Gastroesophageal sphincter (tissue), 4 donors: ENCODE results near the gene UGT1A10. TPM values are rescaled to one million over a fixed set of nuclear protein-coding genes. Genes with fewer than 3 reads are reported as not detected.

Source experiments
- ATAC-seq: fragments of 150-250 bp; one replicate; pipeline ENCODE4 v1.9.1; 2016; ENCODE audit warnings: mild to moderate bottlenecking, moderate library complexity
- H3K27ac ChIP-seq, 4 donors: fragments of 200-600 bp; sonication (generic) in 3 of 4; 1 replicate in 3 of 4; 2 replicates in 1 of 4; pipeline ENCODE4 v1.5.1; 2016 to 2019
- H3K27me3 ChIP-seq: fragments of 200-600 bp; sonication (generic); one replicate; pipeline ENCODE4 v1.5.1; 2019
- H3K36me3 ChIP-seq, 2 donors: fragments of 200-600 bp; sonication (generic); one replicate each; pipeline ENCODE4 v1.5.1; 2019; ENCODE audit warnings: control low read depth in 1 of 2
- H3K4me1 ChIP-seq, 3 donors: fragments of 200-600 bp; sonication (generic); 1 replicate in 2 of 3; 2 replicates in 1 of 3; pipeline ENCODE4 v1.5.1; 2016 to 2019; ENCODE audit warnings: control low read depth in 2 of 3
- H3K4me3 ChIP-seq, 2 donors: fragments of 200-600 bp; sonication (generic); one replicate each; pipeline ENCODE4 v1.5.1; 2019; ENCODE audit warnings: mild to moderate bottlenecking in 1 of 2, moderate library complexity in 1 of 2
- H3K9me3 ChIP-seq, 3 donors: fragments of 200-600 bp; sonication (generic); one replicate each; pipeline ENCODE4 v1.5.1; 2017 to 2019; ENCODE audit warnings: control low read depth in 2 of 3
- EP300 ChIP-seq: sonication (generic); formaldehyde crosslinking; IDR thresholded peaks from one replicate; pipeline ENCODE4 v1.6.1; 2017; ENCODE audit warnings: antibody characterized with exemption, mild to moderate bottlenecking
- POLR2A ChIP-seq, 2 donors: fragments of 450-650 bp; IDR thresholded peaks; one replicate each; pipeline ENCODE4 v1.6.1; 2017; ENCODE audit warnings: antibody characterized with exemption in 2 of 2, mild to moderate bottlenecking in 2 of 2, moderate library complexity in 1 of 2
- POLR2AphosphoS5 ChIP-seq: sonication (generic); formaldehyde crosslinking; IDR thresholded peaks from one replicate; pipeline ENCODE4 v1.6.1; 2017; ENCODE audit warnings: antibody characterized with exemption
- WGBS, 2 donors: methylation state at CpG; one replicate each; pipeline ENCODE4 v1.1.5; 2018; ENCODE audit warnings: low coverage in 1 of 2; 5-methylcytosine and 5-hydroxymethylcytosine counted together
- total RNA-seq, 4 donors: library from RNA; depleted of rRNA; stranded (reverse); fragments of >200 nt; gene quantifications; one replicate each; pipeline ENCODE4 v1.1.0, GENCODE V29; 2016
- TF ChIP-seq, protein P1 (sequence below), 4 experiments: fragments of 200-600 bp in 2 of 4; fragments of 450-650 bp in 2 of 4; sonication (generic) in 1 of 4; IDR thresholded peaks; one replicate each; pipeline ENCODE4 v1.5.1; 2017 to 2019; ENCODE audit warnings: antibody characterized with exemption in 4 of 4, mild to moderate bottlenecking in 2 of 4, moderate library complexity in 2 of 4

UGT1A10 gene
- total RNA-seq, 4 donors from 2014 or later: 0.16 to 1.0 TPM; not detected in 2

DNA sequence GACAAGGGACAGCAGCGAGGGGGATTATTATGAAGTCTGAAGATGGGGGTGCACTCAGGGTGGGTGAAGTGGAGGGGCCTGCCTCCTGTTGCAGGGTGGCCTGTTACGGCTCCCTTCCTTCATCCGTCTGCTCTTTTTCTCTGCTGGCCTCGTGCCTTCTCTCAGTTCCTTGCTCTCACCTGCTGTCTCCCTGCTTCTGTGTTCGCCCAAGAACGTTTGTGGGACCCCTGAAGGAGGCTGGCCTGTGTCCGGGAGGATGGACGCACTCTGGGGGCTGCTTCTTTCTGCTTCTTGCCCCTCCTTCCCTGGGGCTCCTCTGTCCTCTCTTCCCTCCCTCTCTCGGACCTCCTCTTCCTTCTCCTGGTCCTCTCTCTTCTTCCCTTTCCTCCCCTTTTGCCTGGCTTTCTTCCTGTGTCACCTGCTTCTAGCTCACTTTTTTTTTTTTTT is 155.7 kb downstream of the UGT1A10 start:
- 67 to 77% methylated on average over 8 to 9 of the region's 9 CpGs for WGBS, 2 donors
- Histone ChIP-seq H3K4me3 (no peak overlapping the region), H3K9me3 (no peaks in the 10 kb centered on the region), H3K27ac (no peak overlapping the region), H3K4me1 (no peaks in the 10 kb centered on the region), H3K27me3 (no peaks in the 10 kb centered on the region), H3K36me3 (no peaks in the 10 kb centered on the region)
- ATAC-seq: no peak
- TF ChIP-seq, protein P1, sequence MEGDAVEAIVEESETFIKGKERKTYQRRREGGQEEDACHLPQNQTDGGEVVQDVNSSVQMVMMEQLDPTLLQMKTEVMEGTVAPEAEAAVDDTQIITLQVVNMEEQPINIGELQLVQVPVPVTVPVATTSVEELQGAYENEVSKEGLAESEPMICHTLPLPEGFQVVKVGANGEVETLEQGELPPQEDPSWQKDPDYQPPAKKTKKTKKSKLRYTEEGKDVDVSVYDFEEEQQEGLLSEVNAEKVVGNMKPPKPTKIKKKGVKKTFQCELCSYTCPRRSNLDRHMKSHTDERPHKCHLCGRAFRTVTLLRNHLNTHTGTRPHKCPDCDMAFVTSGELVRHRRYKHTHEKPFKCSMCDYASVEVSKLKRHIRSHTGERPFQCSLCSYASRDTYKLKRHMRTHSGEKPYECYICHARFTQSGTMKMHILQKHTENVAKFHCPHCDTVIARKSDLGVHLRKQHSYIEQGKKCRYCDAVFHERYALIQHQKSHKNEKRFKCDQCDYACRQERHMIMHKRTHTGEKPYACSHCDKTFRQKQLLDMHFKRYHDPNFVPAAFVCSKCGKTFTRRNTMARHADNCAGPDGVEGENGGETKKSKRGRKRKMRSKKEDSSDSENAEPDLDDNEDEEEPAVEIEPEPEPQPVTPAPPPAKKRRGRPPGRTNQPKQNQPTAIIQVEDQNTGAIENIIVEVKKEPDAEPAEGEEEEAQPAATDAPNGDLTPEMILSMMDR (IDR thresholded peaks at IDR 0.05): no peak
- TF ChIP-seq POLR2A (IDR thresholded peaks at IDR 0.05) (no peak), POLR2AphosphoS5 (no peak), EP300 (no peak)

DNA sequence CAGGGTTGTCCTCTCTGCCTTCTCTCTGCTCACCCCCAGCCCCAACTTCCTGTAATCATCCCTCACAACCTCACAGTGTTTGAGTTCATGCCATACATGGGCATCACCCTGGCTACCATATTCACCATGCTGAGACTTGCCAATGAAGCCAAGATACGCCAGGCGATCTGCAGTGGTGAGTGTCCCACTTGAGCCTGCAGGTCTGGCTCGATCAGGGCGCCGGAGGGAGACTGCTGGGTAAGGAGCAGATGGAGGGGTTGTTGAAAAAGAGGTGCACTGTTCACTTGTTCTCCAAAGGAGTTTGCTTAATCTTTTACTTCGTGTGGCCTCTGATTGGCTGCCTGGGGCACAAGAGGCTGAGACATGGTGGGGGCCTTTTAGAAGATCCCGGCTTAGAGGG is 156.5 kb downstream of the UGT1A10 start:
- 85 to 89% methylated on average over 2 to 3 of the region's 7 CpGs for WGBS, 2 donors
- Histone ChIP-seq H3K9me3 (no peaks in the 10 kb centered on the region), H3K27ac (no peak overlapping the region), H3K36me3 (no peaks in the 10 kb centered on the region), H3K4me1 (no peaks in the 10 kb centered on the region), H3K4me3 (no peak overlapping the region), H3K27me3 (no peaks in the 10 kb centered on the region)
- no peak for ATAC-seq
- TF ChIP-seq POLR2AphosphoS5 (no peak), POLR2A (IDR thresholded peaks at IDR 0.05) (no peak), EP300 (no peak)
- TF ChIP-seq, protein P1 (IDR thresholded peaks at IDR 0.05): no peak

DNA sequence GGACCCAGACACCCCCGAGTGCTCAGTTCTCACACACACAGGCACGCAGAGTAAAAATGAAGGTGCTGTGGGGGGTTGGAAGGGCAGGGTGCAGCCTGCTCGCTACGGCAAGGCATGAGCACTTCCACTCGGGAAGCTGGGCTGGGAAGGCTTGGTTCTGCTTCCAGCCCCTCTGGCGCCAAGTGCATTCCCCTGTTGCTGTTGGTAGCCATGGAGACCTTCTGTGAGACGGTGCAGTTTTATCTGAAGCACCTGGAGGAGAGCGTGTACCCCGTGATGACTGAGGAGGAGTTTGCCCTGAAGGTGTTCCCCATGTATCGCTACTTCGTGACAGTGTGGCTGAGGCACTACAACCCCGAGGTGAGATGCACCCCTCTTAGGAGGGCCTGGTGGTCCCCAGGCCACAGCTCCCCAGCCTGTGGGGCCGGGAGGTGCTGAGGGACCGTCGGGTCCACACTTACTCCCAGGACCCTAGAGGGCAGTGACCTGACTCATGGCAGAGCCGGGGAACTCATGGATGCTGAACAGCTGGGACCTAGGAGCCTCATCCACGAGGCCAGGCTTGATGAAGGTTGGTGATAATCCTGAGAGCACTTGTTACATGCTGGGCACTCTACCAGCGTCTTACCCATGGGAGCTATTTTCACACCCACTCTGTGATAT is 157.3 kb downstream of the UGT1A10 start:
- TF ChIP-seq EP300: no peak
- H3K4me1 ChIP-seq: no peaks in the 10 kb centered on the region
- H3K27me3 ChIP-seq: no peaks in the 10 kb centered on the region
- H3K27ac ChIP-seq: no peak overlapping the region
- no peak overlapping the region for H3K4me3 ChIP-seq
- WGBS, 2 donors: 51 to 81% methylated on average over 3 to 4 of the region's 18 CpGs
- no peaks in the 10 kb centered on the region for H3K9me3 ChIP-seq
- ATAC-seq: no peak
- H3K36me3 ChIP-seq: no peaks in the 10 kb centered on the region

DNA sequence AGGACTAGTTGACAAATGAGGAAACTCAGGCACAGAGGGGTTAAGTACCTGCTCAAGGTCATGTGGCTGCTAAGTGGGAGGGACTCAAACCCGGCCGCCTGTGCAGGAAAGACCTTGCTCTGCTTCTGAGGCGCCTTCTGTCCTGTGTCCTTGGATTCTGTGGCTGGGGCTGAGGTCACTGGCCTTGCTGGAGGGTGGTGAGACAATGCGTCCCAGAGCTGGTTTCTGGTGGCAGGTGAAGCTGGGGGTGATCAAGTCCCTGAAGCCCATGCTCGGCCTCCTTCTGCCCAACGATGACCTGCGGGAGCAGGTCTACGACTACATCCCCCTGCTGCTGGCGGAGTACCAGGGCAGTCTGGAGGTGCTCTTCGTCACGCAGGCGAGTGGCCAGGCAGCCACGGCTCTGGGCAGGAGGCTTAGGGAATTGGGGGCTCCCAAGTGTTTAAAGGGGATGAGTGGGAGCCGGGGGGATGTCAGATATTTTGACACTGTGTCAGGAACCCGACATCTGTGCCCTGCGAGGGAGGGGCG is 157.9 kb downstream of the UGT1A10 start:
- no peaks in the 10 kb centered on the region for H3K9me3 ChIP-seq
- ATAC-seq: no peak
- no peaks in the 10 kb centered on the region for H3K4me1 ChIP-seq
- H3K36me3 ChIP-seq: no peaks in the 10 kb centered on the region
- H3K27me3 ChIP-seq: peaks cover 2% of the 10 kb centered on the region
- no peak overlapping the region for H3K27ac ChIP-seq
- no peak for TF ChIP-seq EP300
- 0% methylated on average over 1 of the region's 17 CpGs; no CpG with 5 or more reads in 1 of the 2 donors for WGBS, 2 donors
- H3K4me3 ChIP-seq: no peak overlapping the region

GRCh38 chr2:233795735-233796171 is 159.5 kb downstream of the UGT1A10 start:
- no peak for ATAC-seq
- Histone ChIP-seq H3K27me3 (peaks cover 5% of the 10 kb centered on the region), H3K27ac (no peak overlapping the region), H3K9me3 (no peaks in the 10 kb centered on the region), H3K36me3 (no peaks in the 10 kb centered on the region), H3K4me3 (no peak overlapping the region), H3K4me1 (no peaks in the 10 kb centered on the region)
- no CpG with 5 or more reads among the region's 13 CpGs for WGBS, 2 donors
- TF ChIP-seq POLR2AphosphoS5: no peak
- TF ChIP-seq EP300: no peak
- TF ChIP-seq, protein P1 (IDR thresholded peaks at IDR 0.05): no peak
- TF ChIP-seq POLR2A (IDR thresholded peaks at IDR 0.05): no peak

DNA sequence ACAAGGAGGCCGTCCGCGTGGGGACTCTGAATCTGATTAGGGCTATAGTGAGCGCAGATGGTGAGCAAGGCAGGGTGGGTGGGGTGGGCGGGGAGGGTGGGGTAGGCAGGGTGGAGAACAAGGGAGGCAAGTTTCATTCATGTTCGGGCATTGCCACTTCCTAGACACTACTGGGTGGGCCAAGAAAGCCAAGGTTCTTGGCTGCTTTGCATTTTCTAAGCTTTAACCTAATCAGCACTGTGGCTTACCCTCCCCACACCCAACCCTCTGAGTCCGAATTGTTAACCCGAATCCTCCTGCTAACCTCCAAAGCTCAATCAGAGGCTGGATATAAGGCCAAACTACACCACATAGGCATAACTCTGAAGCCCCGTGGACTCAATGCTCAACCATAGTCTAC is 160.0 kb downstream of the UGT1A10 start:
- ATAC-seq: no peak
- Histone ChIP-seq H3K36me3 (no peaks in the 10 kb centered on the region), H3K4me1 (no peaks in the 10 kb centered on the region), H3K27ac (no peak overlapping the region), H3K27me3 (peaks cover 5% of the 10 kb centered on the region), H3K9me3 (no peaks in the 10 kb centered on the region), H3K4me3 (no peak overlapping the region)
- TF ChIP-seq POLR2AphosphoS5: no peak
- no peak for TF ChIP-seq EP300
- TF ChIP-seq, protein P1 (IDR thresholded peaks at IDR 0.05): no peak
- no peak for TF ChIP-seq POLR2A (IDR thresholded peaks at IDR 0.05)
- WGBS, 2 donors: 80 to 89% methylated on average over 1 to 3 of the region's 9 CpGs
